ENCODE data around the gene PRKAG2. TPM values are rescaled to one million over a fixed set of nuclear protein-coding genes. Genes with fewer than 3 reads are reported as not detected.

Gene PRKAG2
- total RNA-seq, 4 donors from 2014 or later = 8.9 to 35.1 (median 13.6) TPM

- Histone ChIP-seq H3K27me3 (no peaks in the 10 kb centered on the region), H3K9me3 (no peaks in the 10 kb centered on the region), H3K27ac (no peak overlapping the region), H3K36me3 (no peaks in the 10 kb centered on the region), H3K4me3 (no peak overlapping the region), H3K4me1 (peaks cover 5 to 45% (median 20%) of the 10 kb centered on the region in 3 donors)
- WGBS, 2 donors = 74 to 88% methylated on average over 4 to 5 of the region's 5 CpGs
- intact Hi-C loops (cut with DNase I) = no loop called here
- no peak for DNase-seq
- TF ChIP-seq POLR2A (IDR thresholded peaks at IDR 0.05) = no peak
- TF ChIP-seq CTCF (IDR thresholded peaks at IDR 0.05) = no peak
Measured at GRCh38 chr7:151802469-151802846, 74.5 kb downstream of the PRKAG2 start.

- DNase-seq = no peak
- 85 to 91% methylated on average over 9 to 14 of the region's 15 CpGs for WGBS, 2 donors
- Histone ChIP-seq H3K36me3 (no peaks in the 10 kb centered on the region), H3K27ac (no peak overlapping the region), H3K9me3 (no peaks in the 10 kb centered on the region), H3K27me3 (no peaks in the 10 kb centered on the region), H3K4me3 (no peak overlapping the region), H3K4me1 (peaks cover 10 to 45% (median 24%) of the 10 kb centered on the region in 3 donors)
- intact Hi-C loops (cut with DNase I) = no loop called here
- TF ChIP-seq POLR2A (IDR thresholded peaks at IDR 0.05) (no peak), CTCF (IDR thresholded peaks at IDR 0.05) (no peak)
Measured at GRCh38 chr7:151801782-151802468, 75.0 kb downstream of the PRKAG2 start.

GRCh38 chr7:151801291-151801690 is 75.6 kb downstream of the PRKAG2 start:
- no peak for DNase-seq
- H3K9me3 ChIP-seq = no peaks in the 10 kb centered on the region
- H3K27ac ChIP-seq = no peak overlapping the region
- H3K36me3 ChIP-seq = no peaks in the 10 kb centered on the region
- WGBS, 2 donors = 100% methylated on average over 5 of the region's 5 CpGs; no CpG with 5 or more reads in 1 of the 2 donors
- intact Hi-C loops (cut with DNase I) = no loop called here
- peaks cover 16 to 45% (median 27%) of the 10 kb centered on the region in 3 donors for H3K4me1 ChIP-seq
- no peak for TF ChIP-seq CTCF (IDR thresholded peaks at IDR 0.05)
- no peak for TF ChIP-seq POLR2A (IDR thresholded peaks at IDR 0.05)
- no peaks in the 10 kb centered on the region for H3K27me3 ChIP-seq
- H3K4me3 ChIP-seq = no peak overlapping the region

GRCh38 chr7:151800861-151801260 is 76.1 kb downstream of the PRKAG2 start:
- H3K27me3 ChIP-seq = no peaks in the 10 kb centered on the region
- WGBS, 2 donors = 89 to 98% methylated on average over 3 to 4 of the region's 4 CpGs
- DNase-seq = no peak
- no peaks in the 10 kb centered on the region for H3K36me3 ChIP-seq
- H3K9me3 ChIP-seq = no peaks in the 10 kb centered on the region
- peaks cover 21 to 45% (median 31%) of the 10 kb centered on the region in 3 donors for H3K4me1 ChIP-seq
- no peak overlapping the region for H3K4me3 ChIP-seq
- no peak overlapping the region for H3K27ac ChIP-seq
- intact Hi-C loops (cut with DNase I) = no loop called here
- TF ChIP-seq CTCF (IDR thresholded peaks at IDR 0.05) (no peak), POLR2A (IDR thresholded peaks at IDR 0.05) (no peak)

- no peak for TF ChIP-seq CTCF (IDR thresholded peaks at IDR 0.05)
- TF ChIP-seq POLR2A (IDR thresholded peaks at IDR 0.05) = no peak
- Histone ChIP-seq H3K27ac (no peak overlapping the region), H3K4me1 (peaks cover 25 to 45% (median 35%) of the 10 kb centered on the region in 3 donors), H3K36me3 (peaks cover 0 to under 1% (median 0%) of the 10 kb centered on the region in 3 donors), H3K27me3 (no peaks in the 10 kb centered on the region), H3K9me3 (no peaks in the 10 kb centered on the region), H3K4me3 (no peak overlapping the region)
- DNase-seq = no peak
- intact Hi-C loops (cut with DNase I) = no loop called here
- 86 to 89% methylated on average over 4 to 5 of the region's 7 CpGs for WGBS, 2 donors
Measured at GRCh38 chr7:151800391-151800790, 76.5 kb downstream of the PRKAG2 start.
